SK-N-SH (cell line): ENCODE data around the gene WDR47. TPM values are rescaled to one million over a fixed set of nuclear protein-coding genes. Genes with fewer than 3 reads are reported as not detected.

Experiments
- CTCF ChIA-PET: fragments of 300-600, 350-600 bp; formaldehyde crosslinking; extraction: SDS; loops from one replicate; lab custom pipeline; 2021; lab: Yijun Ruan, JAX
- POLR2A ChIA-PET: fragments of 350-600 bp; sonication (Branson Sonifier 250); formaldehyde crosslinking; extraction: SDS; loops from one replicate; lab custom pipeline; 2020; ENCODE audit warnings: antibody characterized with exemption, inconsistent platforms; lab: Yijun Ruan, JAX
- DNase-seq: peaks from one replicate; pipeline ENCODE4 v3.0.0; 2012
- H2AFZ ChIP-seq: fragments of 200-600 bp; sonication (generic); 2 replicates; pipeline ENCODE4 v1.8.1; 2016; ENCODE audit warnings: antibody characterized with exemption, mild to moderate bottlenecking, low read depth
- H3F3A ChIP-seq: fragments of 200-600 bp; sonication (generic); replicated peaks from 2 replicates; pipeline ENCODE3; 2016; ENCODE audit warnings: antibody characterized with exemption, mild to moderate bottlenecking; ENCODE audit not compliant: insufficient read depth
- H3K27ac ChIP-seq, 2 experiments: fragments of 200-500 bp in 1 of 2; fragments of 200-600 bp in 1 of 2; sonication (Bioruptor generic) in 1 of 2; sonication (generic), shearing (Covaris generic) in 1 of 2; 2 replicates each; pipeline versions ENCODE4 v1.5.1 to v1.6.1; 2014 to 2016; ENCODE audit warnings: low read depth in 2 of 2, inconsistent platforms in 1 of 2, low read length in 1 of 2, mild to moderate bottlenecking in 1 of 2, mixed read lengths in 1 of 2
- H3K27me3 ChIP-seq: fragments of 200-600 bp; sonication (generic), shearing (Covaris generic); 2 replicates; pipeline ENCODE4 v1.6.1; 2016; ENCODE audit warnings: mixed run types; ENCODE audit not compliant: insufficient read depth
- H3K36me3 ChIP-seq, 2 experiments: fragments of 200-500 bp in 1 of 2; fragments of 200-600 bp in 1 of 2; sonication (Bioruptor generic) in 1 of 2; sonication (generic) in 1 of 2; replicated peaks in 1 of 2; 2 replicates each; pipeline versions ENCODE3 to v1.5.1; 2014 to 2016; ENCODE audit warnings: low read length in 1 of 2, mild to moderate bottlenecking in 1 of 2; ENCODE audit not compliant: insufficient read depth in 2 of 2, control insufficient read depth in 1 of 2
- H3K4me1 ChIP-seq, 2 experiments: fragments of 200-500 bp in 1 of 2; fragments of 200-600 bp in 1 of 2; sonication (Bioruptor generic) in 1 of 2; sonication (generic), shearing (Covaris generic) in 1 of 2; 2 replicates each; pipeline versions ENCODE4 v1.5.1 to v1.6.1; 2014 to 2016; ENCODE audit warnings: low read depth in 1 of 2, low read length in 1 of 2, mixed run types in 1 of 2; ENCODE audit not compliant: insufficient read depth in 2 of 2, control insufficient read depth in 1 of 2
- H3K4me2 ChIP-seq: fragments of 200-600 bp; sonication (generic), shearing (Covaris generic); 2 replicates; pipeline ENCODE4 v1.6.1; 2017; ENCODE audit warnings: mixed run types
- H3K4me3 ChIP-seq, 2 experiments: fragments of 200-500 bp in 1 of 2; fragments of 200-600 bp in 1 of 2; sonication (Bioruptor generic) in 1 of 2; sonication (generic), shearing (Covaris generic) in 1 of 2; 2 replicates each; pipeline versions ENCODE4 v1.5.1 to v1.8.1; 2014 to 2016; ENCODE audit warnings: low read depth in 2 of 2, inconsistent platforms in 1 of 2, low read length in 1 of 2, mild to moderate bottlenecking in 1 of 2, mixed read lengths in 1 of 2, moderate library complexity in 1 of 2
- H3K79me2 ChIP-seq: fragments of 200-600 bp; sonication (generic); 2 replicates; pipeline ENCODE4 v1.8.1; 2017; ENCODE audit warnings: mild to moderate bottlenecking; ENCODE audit not compliant: insufficient read depth
- H3K9ac ChIP-seq: fragments of 200-600 bp; sonication (generic); 2 replicates; pipeline ENCODE4 v1.6.1; 2017; ENCODE audit warnings: mixed run types
- H3K9me2 ChIP-seq: fragments of 200-600 bp; sonication (generic); 2 replicates; pipeline ENCODE4 v1.6.1; 2017; ENCODE audit warnings: mixed run types
- H3K9me3 ChIP-seq: fragments of 200-600 bp; sonication (generic); 2 replicates; pipeline ENCODE4 v1.6.1; 2017; ENCODE audit warnings: mixed run types, mild to moderate bottlenecking, moderate library complexity
- H4K20me1 ChIP-seq: fragments of 200-600 bp; sonication (generic); 2 replicates; pipeline ENCODE4 v1.6.1; 2017; ENCODE audit warnings: mild to moderate bottlenecking, mixed run types; ENCODE audit not compliant: insufficient read depth
- ELF1 ChIP-seq: IDR thresholded peaks from 2 replicates; pipeline ENCODE4 v1.4.0; 2012
- EP300 ChIP-seq, 2 experiments: IDR thresholded peaks; 2 replicates each; pipeline versions ENCODE4 v1.4.0 to v1.6.1; 2012; ENCODE audit warnings: borderline replicate concordance in 1 of 2, low read depth in 1 of 2, low read length in 1 of 2
- EZH2phosphoT487 ChIP-seq: fragments of 200-600 bp; sonication (generic); IDR thresholded peaks from 2 replicates; pipeline ENCODE4 v1.6.1; 2017; ENCODE audit warnings: low read depth, mixed run types, mild to moderate bottlenecking, antibody characterized with exemption, moderate library complexity, borderline replicate concordance
- FOSL2 ChIP-seq: IDR thresholded peaks from 2 replicates; pipeline ENCODE4 v1.4.0; 2012; ENCODE audit warnings: low read depth, mild to moderate bottlenecking, moderate library complexity, borderline replicate concordance
- FOXJ3 ChIP-seq: sonication (generic); formaldehyde crosslinking; IDR thresholded peaks from 2 replicates; pipeline ENCODE4 v1.5.1; 2020; ENCODE audit warnings: mild to moderate bottlenecking, missing genetic modification reagents
- FOXM1 ChIP-seq: IDR thresholded peaks from 2 replicates; pipeline ENCODE4 v1.4.0; 2012; ENCODE audit warnings: low read depth, mild to moderate bottlenecking
- GATA2 ChIP-seq: sonication (generic); formaldehyde crosslinking; IDR thresholded peaks from 2 replicates; pipeline ENCODE4 v1.5.0; 2020; ENCODE audit warnings: mild to moderate bottlenecking, missing genetic modification reagents
- MAX ChIP-seq: IDR thresholded peaks from 2 replicates; pipeline ENCODE4 v1.4.0; 2012; ENCODE audit warnings: low read depth
- MEF2A ChIP-seq: IDR thresholded peaks from 2 replicates; pipeline ENCODE4 v1.4.0; 2012; ENCODE audit warnings: low read depth, borderline replicate concordance
- MXI1 ChIP-seq: IDR thresholded peaks from 2 replicates; pipeline ENCODE4 v1.6.1; 2012; ENCODE audit warnings: mild to moderate bottlenecking, low read depth, low read length, improper control_type of control experiment
- RAD21 ChIP-seq: IDR thresholded peaks from 2 replicates; pipeline ENCODE4 v1.6.1; 2012; ENCODE audit warnings: mild to moderate bottlenecking, low read length
- REST ChIP-seq: IDR thresholded peaks from 2 replicates; pipeline ENCODE4 v1.6.1; 2012; ENCODE audit warnings: mild to moderate bottlenecking, low read depth, low read length, moderate library complexity
- RXRA ChIP-seq: IDR thresholded peaks from 2 replicates; pipeline ENCODE4 v1.4.0; 2012; ENCODE audit warnings: low read depth, mild to moderate bottlenecking, borderline replicate concordance
- SIN3A ChIP-seq: IDR thresholded peaks from 2 replicates; pipeline ENCODE4 v1.6.1; 2012; ENCODE audit warnings: low read depth, mild to moderate bottlenecking, low read length, moderate library complexity, borderline replicate concordance
- TAF1 ChIP-seq: IDR thresholded peaks from 2 replicates; pipeline ENCODE4 v1.6.1; 2012; ENCODE audit warnings: low read depth, mild to moderate bottlenecking, low read length, moderate library complexity, borderline replicate concordance
- TCF12 ChIP-seq: IDR thresholded peaks from 2 replicates; pipeline ENCODE4 v1.4.0; 2012
- USF1 ChIP-seq: IDR thresholded peaks from 2 replicates; pipeline ENCODE4 v1.4.0; 2012; ENCODE audit warnings: low read depth, borderline replicate concordance
- USF2 ChIP-seq: fragments of 150-350 bp; IDR thresholded peaks from 2 replicates; pipeline ENCODE4 v1.6.1; 2017; ENCODE audit warnings: antibody characterized with exemption, low read length, low read depth, borderline replicate concordance
- YY1 ChIP-seq: IDR thresholded peaks from 2 replicates; pipeline ENCODE4 v1.4.0; 2012; ENCODE audit warnings: low read depth, mild to moderate bottlenecking
- ZBTB33 ChIP-seq: IDR thresholded peaks from 2 replicates; pipeline ENCODE4 v1.4.0; 2012; ENCODE audit warnings: low read depth, borderline replicate concordance
- WGBS: methylation state at CpG from one replicate; pipeline ENCODE4 v1.1.6; 2017; ENCODE audit warnings: low lambda C conversion rate; 5-methylcytosine and 5-hydroxymethylcytosine counted together
- polyA plus RNA-seq, 3 experiments: library from polyadenylated mRNA; depleted of rRNA; stranded (reverse); fragments of >200 nt; gene quantifications; 2 replicates each; pipeline ENCODE4 v1.2.3, GENCODE V29; 2012
- TF ChIP-seq, protein P1 (sequence below): fragments of 200-600 bp; sonication (generic); IDR thresholded peaks from 2 replicates; pipeline ENCODE4 v1.6.1; 2017; ENCODE audit warnings: antibody characterized with exemption, mild to moderate bottlenecking, moderate library complexity

The WDR47 gene
- polyA plus RNA-seq, 1 of the 3 experiments (the other 2 are of a cell fraction): 7.9 TPM

GRCh38 chr1:109075531-109076490 lies 33.9 kb upstream of the WDR47 start, which contains the start of gene TAF13:
Gene TAF13 (minus strand): TSS chr1:109076003. CDS start chr1:109075947, 56 bp downstream.
- CTCF ChIA-PET: interaction anchor here (1.1 to 2.7 kb wide), 4 partner anchors 15 to 36 kb away, joined by 3 to 18 read pairs (median 4); partner anchors contain the start of gene TMEM167B
- no peaks in the 10 kb centered on the region; a peak in 2 of 4 replicates for H3K4me1 ChIP-seq
- H3K36me3 ChIP-seq: peaks cover 6 to 14% of the 10 kb centered on the region in 2 experiments
- H3K79me2 ChIP-seq: peaks cover 47% of the 10 kb centered on the region
- peak within 1 kb of the TSS; percentile 81 to 83 for H3K4me3 ChIP-seq
- H3K27ac ChIP-seq: peak within 1 kb of the TSS; percentile 95 to 97
- H3K27me3 ChIP-seq: no peaks in the 10 kb centered on the region
- peaks cover 6% of the 10 kb centered on the region for H3F3A ChIP-seq
- peak within 1 kb of the TSS; percentile 91 for H3K9ac ChIP-seq
- peak within 1 kb of the TSS; percentile 78 for H3K4me2 ChIP-seq
- POLR2A ChIA-PET: interaction anchor here (0.6 to 1.6 kb wide), 11 partner anchors 10 to 384 kb away, joined by 3 to 28 read pairs (median 5); partner anchors contain the start of genes ELAPOR1, PRPF38B, SARS1 and TMEM167B
- 4% methylated on average over 37 of the region's 39 CpGs for WGBS
- 0 out of 2 replicates have a peak, but pooled peaks cover 6% of the 10 kb centered on the region for H4K20me1 ChIP-seq
- peak within 1 kb of the TSS; percentile 96 for H2AFZ ChIP-seq
- H3K9me3 ChIP-seq: no peaks in the 10 kb centered on the region
- no peaks in the 10 kb centered on the region for H3K9me2 ChIP-seq
- peak; percentile 96 for DNase-seq
- TF ChIP-seq ZBTB33: peak; percentile 74; the same call in 1 of the 2 replicates
- TF ChIP-seq FOXJ3: no peak
- TF ChIP-seq TCF12: peak; percentile 24; the same call in 1 of the 2 replicates
- peak; percentile 96 for TF ChIP-seq MAX
- peak in 1 of 2 experiments; percentile 19; a peak in 1 of 4 replicates for TF ChIP-seq EP300 (IDR thresholded peaks at IDR 0.05; ENCODE audit: borderline replicate concordance in 1 of 2, low read depth in 1 of 2, low read length in 1 of 2)
- TF ChIP-seq EZH2phosphoT487: no peak
- no peak for TF ChIP-seq GATA2 (CRISPR knock-in tag)
- no peak for TF ChIP-seq USF1
- no peak for TF ChIP-seq MEF2A
- TF ChIP-seq FOSL2: no peak; the same call in 1 of the 2 replicates
- TF ChIP-seq YY1: no peak
- peak; percentile 28; the same call in 1 of the 2 replicates for TF ChIP-seq REST
- TF ChIP-seq RAD21: no peak
- no peak for TF ChIP-seq USF2
- peak; percentile 86 for TF ChIP-seq TAF1
- TF ChIP-seq MXI1: peak; percentile 97
- no peak for TF ChIP-seq FOXM1
- no peak for TF ChIP-seq RXRA
- peak; percentile 68 for TF ChIP-seq ELF1
- TF ChIP-seq, protein P1, sequence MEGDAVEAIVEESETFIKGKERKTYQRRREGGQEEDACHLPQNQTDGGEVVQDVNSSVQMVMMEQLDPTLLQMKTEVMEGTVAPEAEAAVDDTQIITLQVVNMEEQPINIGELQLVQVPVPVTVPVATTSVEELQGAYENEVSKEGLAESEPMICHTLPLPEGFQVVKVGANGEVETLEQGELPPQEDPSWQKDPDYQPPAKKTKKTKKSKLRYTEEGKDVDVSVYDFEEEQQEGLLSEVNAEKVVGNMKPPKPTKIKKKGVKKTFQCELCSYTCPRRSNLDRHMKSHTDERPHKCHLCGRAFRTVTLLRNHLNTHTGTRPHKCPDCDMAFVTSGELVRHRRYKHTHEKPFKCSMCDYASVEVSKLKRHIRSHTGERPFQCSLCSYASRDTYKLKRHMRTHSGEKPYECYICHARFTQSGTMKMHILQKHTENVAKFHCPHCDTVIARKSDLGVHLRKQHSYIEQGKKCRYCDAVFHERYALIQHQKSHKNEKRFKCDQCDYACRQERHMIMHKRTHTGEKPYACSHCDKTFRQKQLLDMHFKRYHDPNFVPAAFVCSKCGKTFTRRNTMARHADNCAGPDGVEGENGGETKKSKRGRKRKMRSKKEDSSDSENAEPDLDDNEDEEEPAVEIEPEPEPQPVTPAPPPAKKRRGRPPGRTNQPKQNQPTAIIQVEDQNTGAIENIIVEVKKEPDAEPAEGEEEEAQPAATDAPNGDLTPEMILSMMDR: peak; percentile 22
- TF ChIP-seq SIN3A: peak; percentile 93; the same call in 1 of the 2 replicates
